Astrocyte (in vitro differentiated cells and primary cell): ENCODE data around the gene BMP7.

Experiments
- CTCF ChIP-seq: IDR thresholded peaks from 2 replicates; pipeline ENCODE4 v1.5.1; 2011; ENCODE audit warnings: low read depth, mild to moderate bottlenecking, inconsistent platforms, low read length, moderate library complexity; ENCODE audit not compliant: insufficient read depth
- EZH2 ChIP-seq: IDR thresholded peaks from 2 replicates; pipeline ENCODE4 v1.6.1; 2012; ENCODE audit warnings: mild to moderate bottlenecking, low read length, inconsistent platforms; ENCODE audit not compliant: insufficient read depth

GRCh38 chr20:57310821-57311514, 44.5 kb upstream of the BMP7 start:
- TF ChIP-seq CTCF = no peak
- no peak for TF ChIP-seq EZH2
